Measurements from ENCODE around the gene FBLN7.

DNA sequence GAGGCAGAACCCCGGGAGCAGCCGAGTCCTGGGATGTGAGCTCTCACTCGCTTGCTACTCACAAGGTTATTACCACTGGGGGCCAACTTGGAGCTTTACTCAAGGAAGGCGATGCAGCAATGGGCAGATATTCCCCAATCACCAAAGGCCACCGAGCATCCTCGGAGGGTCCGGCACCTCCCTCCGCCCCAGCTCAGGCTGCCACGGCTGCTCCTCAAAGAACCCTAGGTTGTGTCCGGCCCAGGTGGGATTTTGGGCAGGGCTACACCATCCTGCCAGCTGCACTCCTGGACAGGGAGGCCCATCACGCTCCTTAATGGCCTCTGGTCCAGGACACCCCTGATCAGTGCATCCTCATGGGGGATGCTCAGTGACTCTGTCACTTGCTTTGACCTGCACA lies 24.8 kb downstream of the FBLN7 start:
- TF ChIP-seq, protein P1, sequence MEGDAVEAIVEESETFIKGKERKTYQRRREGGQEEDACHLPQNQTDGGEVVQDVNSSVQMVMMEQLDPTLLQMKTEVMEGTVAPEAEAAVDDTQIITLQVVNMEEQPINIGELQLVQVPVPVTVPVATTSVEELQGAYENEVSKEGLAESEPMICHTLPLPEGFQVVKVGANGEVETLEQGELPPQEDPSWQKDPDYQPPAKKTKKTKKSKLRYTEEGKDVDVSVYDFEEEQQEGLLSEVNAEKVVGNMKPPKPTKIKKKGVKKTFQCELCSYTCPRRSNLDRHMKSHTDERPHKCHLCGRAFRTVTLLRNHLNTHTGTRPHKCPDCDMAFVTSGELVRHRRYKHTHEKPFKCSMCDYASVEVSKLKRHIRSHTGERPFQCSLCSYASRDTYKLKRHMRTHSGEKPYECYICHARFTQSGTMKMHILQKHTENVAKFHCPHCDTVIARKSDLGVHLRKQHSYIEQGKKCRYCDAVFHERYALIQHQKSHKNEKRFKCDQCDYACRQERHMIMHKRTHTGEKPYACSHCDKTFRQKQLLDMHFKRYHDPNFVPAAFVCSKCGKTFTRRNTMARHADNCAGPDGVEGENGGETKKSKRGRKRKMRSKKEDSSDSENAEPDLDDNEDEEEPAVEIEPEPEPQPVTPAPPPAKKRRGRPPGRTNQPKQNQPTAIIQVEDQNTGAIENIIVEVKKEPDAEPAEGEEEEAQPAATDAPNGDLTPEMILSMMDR (IDR thresholded peaks at IDR 0.05) = no peak
- no peak for TF ChIP-seq POLR2A (IDR thresholded peaks at IDR 0.05)

Measured in heart left ventricle (tissue), 13 donors.